IPS-11a (cell line): ENCODE results near the gene PRAMEF13.
"Not testable (repeated sequence)": the region's sequence is repeated elsewhere in the genome, so short reads cannot be mapped to it uniquely, and the experiment has no call there.

Source experiments
- H3K4me3 ChIP-seq: one replicate; pipeline ENCODE4 v1.5.1; 2013; ENCODE audit warnings: low read depth, low read length, control low read depth

PRAMEF13 gene

DNA sequence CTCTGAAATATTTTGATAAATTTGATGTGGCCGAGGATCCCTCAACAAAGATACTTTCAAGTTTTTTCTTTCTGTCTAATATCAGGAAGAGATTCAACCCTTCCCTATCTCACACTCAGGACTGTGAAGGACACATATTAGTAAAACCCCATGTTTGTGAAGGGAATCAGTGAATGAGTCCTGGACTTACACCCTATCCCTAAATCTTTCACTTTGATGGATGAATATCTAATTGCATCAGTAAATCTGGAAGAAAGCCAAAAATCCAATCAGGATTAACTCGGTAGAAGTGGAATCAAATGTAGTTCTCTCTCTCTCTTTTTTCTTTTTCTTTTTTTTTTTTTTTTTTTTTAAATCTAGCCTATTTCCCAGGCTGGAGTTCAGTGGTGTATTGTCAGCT, 29.7 kb downstream of the PRAMEF13 start, which contains the start of gene PRAMEF9:
PRAMEF9 (plus strand) TSS at position 301 of the 400 bp plus-strand sequence. CDS start 3,433 bp downstream, outside the sequence.
- H3K4me3 ChIP-seq, result not testable (repeated sequence)

DNA sequence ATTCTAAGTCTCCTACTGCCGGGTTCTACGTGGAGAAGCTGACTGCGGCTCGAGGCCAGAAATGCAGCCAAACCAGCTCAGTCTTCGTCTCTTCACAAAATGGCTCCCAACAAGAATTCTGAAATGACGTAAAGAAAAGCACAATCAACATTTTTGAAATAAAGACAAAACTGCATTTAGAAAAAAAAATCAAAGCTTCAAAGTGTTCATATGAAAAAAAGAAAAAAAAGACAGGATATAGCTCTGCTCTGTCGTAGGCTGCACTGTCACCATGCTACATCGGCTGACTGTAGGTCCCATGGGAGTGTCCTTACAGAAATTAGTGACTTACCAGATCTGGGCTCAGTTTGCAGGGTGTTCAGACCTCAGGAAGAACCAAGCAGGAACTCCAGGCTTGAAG, 35.7 kb downstream of the PRAMEF13 start, which contains the start of gene HNRNPCL4:
HNRNPCL4 (minus strand) TSS at position 101 of the 400 bp plus-strand sequence. CDS start 164 bp downstream, outside the sequence.
- not testable (repeated sequence) for H3K4me3 ChIP-seq

DNA sequence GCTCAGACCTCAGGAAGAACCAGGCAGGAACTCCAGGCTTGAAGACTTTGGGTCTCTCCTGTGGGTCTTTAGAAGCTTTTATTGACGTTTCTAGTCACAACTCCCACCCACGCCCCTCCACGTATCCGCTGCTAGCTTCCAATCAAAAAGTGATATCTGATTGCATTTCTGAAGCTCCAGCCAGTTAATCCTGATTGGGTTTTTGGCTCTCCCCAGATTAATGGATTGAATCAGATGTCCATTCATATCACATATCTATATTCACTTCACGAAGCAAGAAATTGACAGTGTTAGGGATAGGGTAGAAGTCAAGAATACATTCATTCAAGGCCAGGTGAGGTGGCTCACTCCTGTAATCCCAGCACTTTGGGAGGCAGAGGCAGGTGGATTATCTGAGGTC, 45.3 kb downstream of the PRAMEF13 start, which contains the start of gene PRAMEF26:
PRAMEF26 (minus strand) TSS at position 101 of the 400 bp plus-strand sequence. CDS start 2,914 bp downstream, outside the sequence.
- H3K4me3 ChIP-seq, result not testable (repeated sequence)
